AG10803 (cell line): Measurements from ENCODE around the gene DRAP1.

Experiments
- DNase-seq: peaks from one replicate; pipeline ENCODE4 v3.0.0; 2010; ENCODE audit warnings: low read depth
- H3K4me3 ChIP-seq: 2 replicates; pipeline ENCODE4 v1.5.1; 2011; ENCODE audit warnings: mild to moderate bottlenecking, low read length, control low read depth
- TF ChIP-seq, protein P1 (sequence below): conservative IDR thresholded peaks from 2 replicates; pipeline ENCODE4 v1.5.1; 2011; ENCODE audit warnings: mild to moderate bottlenecking, low read length, control low read depth, inconsistent platforms

Gene DRAP1

DNA sequence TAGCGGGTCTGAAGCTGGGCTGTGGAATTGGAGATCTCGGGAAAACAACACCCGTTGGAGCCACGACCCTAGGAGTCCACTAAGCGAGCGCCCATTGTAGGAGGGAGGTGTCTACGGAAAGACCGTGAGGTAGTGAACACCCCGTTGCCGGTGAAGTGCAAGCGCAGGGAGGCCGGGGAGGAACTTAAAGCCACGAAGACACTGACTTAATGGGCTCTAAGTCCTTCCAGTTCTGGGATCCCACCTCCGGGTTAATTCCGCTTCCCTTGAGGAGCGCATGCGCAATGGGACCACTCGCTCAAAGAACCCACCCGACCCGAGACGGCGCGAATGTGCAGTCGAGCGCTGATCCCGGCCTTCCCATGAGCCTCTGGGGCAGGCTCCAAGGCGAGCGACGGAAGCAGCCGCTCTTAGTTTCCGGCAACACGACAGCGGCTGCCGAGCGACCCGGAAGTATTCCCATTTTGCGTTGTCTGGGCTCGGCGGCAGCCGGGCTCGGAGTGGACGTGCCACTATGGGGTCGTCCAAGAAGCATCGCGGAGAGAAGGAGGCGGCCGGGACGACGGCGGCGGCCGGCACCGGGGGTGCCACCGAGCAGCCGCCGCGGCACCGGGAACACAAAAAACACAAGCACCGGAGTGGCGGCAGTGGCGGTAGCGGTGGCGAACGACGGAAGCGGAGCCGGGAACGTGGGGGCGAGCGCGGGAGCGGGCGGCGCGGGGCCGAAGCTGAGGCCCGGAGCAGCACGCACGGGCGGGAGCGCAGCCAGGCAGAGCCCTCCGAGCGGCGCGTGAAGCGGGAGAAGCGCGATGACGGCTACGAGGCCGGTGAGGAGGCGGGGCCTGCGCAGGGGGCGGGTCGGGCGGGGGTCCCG is 42.3 kb downstream of the DRAP1 start, which contains the start of gene SART1:
SART1 (plus strand) TSS at position 468 of the 874 bp plus-strand sequence; CDS start at position 515, 47 bp downstream.
- peak within 1 kb of the TSS; percentile 92 for H3K4me3 ChIP-seq

DNA sequence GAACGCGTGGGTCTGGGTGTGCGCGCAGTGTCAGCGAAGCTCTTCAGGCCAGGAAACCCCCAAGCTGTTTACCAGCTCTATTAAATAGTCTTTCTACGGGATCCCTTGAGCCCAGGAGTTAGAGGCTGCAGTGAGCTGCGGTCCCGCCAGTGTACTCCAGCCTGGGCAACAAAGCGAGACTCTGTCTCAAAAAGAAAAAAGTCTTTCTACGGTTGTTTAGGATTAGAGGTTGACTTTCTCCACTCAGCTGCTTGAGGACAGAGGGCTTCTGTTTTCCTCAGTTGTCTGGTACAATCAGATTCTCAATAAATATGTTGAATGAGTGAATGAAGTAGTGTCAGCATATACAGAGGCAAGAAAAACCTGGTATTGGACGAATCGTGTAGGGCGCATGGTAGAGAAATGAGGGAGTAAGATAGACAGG is 42.9 kb downstream of the DRAP1 start:
- TF ChIP-seq, protein P1, sequence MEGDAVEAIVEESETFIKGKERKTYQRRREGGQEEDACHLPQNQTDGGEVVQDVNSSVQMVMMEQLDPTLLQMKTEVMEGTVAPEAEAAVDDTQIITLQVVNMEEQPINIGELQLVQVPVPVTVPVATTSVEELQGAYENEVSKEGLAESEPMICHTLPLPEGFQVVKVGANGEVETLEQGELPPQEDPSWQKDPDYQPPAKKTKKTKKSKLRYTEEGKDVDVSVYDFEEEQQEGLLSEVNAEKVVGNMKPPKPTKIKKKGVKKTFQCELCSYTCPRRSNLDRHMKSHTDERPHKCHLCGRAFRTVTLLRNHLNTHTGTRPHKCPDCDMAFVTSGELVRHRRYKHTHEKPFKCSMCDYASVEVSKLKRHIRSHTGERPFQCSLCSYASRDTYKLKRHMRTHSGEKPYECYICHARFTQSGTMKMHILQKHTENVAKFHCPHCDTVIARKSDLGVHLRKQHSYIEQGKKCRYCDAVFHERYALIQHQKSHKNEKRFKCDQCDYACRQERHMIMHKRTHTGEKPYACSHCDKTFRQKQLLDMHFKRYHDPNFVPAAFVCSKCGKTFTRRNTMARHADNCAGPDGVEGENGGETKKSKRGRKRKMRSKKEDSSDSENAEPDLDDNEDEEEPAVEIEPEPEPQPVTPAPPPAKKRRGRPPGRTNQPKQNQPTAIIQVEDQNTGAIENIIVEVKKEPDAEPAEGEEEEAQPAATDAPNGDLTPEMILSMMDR = no peak
- H3K4me3 ChIP-seq = peak overlapping the region; percentile 92
- DNase-seq = no peak

More for the DNA sequence above, 42.3 kb downstream of the DRAP1 start, which contains the start of gene SART1:
- peak; percentile 96 for DNase-seq
- TF ChIP-seq, protein P1 = no peak

DNA sequence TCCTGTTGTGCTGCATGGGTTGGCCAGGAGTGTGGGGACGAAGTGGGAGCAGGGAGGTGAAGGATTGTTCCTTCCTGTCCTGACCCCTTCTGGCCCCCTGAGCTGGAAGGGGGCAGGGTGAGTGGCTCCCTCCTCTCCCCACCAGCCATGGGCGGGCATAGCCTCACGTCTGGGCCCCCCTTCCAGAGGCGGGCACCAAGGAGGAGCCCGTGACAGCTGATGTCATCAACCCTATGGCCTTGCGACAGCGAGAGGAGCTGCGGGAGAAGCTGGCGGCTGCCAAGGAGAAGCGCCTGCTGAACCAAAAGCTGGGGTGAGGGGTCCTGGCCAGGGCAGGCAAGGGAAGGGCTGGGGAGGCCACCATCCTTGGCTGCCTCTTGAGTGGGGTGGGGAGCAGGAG is 45.7 kb downstream of the DRAP1 start:
- no peak overlapping the region for H3K4me3 ChIP-seq
- DNase-seq = no peak
- TF ChIP-seq, protein P1 = no peak

DNA sequence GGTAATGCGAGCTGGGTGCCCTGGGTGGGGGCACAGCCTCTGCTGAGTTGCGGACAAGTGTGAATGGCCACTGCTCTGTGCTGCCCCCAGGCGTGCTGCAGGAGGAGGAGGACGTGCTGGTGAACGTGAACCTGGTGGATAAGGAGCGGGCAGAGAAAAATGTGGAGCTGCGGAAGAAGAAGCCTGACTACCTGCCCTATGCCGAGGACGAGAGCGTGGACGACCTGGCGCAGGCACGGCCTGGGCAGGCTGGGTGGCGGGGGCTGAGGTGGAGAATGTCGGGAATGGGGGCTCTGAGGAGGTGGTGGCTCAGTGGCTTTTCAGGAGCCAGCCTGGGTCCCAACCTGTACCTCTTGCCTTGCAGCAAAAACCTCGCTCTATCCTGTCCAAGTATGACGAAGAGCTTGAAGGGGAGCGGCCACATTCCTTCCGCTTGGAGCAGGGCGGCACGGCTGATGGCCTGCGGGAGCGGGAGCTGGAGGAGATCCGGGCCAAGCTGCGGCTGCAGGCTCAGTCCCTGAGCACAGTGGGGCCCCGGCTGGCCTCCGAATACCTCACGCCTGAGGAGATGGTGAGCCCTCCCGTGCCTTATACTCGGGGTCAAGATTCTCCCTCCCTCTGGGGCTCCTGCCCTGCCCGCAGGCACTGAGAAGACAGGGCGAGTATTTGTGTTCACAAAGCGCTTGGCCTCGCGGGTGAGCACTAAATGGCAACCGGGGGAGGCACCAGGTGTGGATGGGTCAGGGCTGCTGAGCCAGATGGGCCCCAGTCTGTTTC is 46.9 kb downstream of the DRAP1 start:
- H3K4me3 ChIP-seq = no peak overlapping the region
- TF ChIP-seq, protein P1 = no peak
- DNase-seq = no peak

DNA sequence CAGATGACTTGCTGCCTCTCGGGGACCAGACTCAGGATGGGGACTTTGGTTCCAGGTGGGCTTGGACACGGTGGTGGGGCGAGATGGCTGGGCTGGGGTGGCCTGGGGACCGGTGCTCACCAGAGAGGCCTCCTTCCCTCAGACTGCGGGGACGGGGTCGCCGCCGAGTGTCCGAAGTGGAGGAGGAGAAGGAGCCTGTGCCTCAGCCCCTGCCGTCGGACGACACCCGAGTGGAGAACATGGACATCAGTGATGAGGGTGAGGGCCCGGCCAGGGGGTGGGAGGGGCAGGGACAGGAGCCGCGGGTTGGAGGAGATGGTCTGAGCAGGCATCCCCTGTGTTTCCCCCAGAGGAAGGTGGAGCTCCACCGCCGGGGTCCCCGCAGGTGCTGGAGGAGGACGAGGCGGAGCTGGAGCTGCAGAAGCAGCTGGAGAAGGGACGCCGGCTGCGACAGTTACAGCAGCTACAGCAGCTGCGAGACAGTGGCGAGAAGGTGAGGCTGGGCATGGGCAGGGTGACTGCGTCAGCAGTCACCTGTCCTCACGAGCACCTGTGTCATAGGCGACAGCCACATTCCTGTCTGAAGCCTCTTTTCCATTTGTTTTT is 48.2 kb downstream of the DRAP1 start:
- no peak for DNase-seq
- H3K4me3 ChIP-seq = no peak overlapping the region
- TF ChIP-seq, protein P1 = no peak

DNA sequence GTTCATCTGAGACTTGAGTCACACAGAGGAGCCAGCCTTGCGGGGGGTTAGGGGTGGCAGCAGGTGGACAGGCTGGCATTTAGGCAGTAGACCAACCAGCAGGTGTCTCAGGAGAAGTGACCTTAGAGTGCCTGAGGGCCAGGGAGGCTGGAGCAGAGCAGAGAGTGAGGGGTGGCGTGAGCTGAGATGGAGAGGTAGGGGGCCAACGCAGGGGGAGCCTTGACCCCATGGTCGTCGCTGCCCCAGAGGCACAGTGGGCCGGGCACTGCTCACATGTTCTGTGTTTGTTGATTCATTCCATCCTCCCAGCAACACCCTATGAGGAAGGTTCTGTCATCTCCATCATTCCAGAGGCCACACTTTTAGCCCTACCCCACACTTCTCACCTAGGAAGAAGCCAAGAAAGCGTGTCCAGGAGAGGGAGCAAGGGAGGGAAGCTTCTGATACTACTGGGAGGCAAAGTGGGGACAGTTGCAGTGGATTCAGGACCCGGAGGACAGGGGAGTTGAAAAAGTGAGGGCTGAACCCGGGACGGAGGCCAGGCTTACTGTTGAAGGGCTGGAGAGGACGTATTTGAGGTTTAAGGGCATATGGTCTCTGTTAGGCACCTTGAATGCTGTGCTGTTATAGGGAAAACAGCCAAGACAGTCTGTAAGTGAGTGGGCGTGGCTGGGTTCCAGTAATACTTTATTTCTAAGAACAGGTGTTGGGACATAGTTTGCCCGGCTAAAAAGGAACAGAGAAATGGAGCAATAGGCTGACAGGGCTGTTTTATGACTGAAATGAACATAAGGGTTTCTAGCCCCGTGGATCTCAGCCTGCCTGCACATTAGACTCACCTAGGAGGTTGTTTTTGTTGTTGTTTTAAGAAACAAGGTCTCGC is 49.6 kb downstream of the DRAP1 start:
- TF ChIP-seq, protein P1 = no peak
- no peak overlapping the region for H3K4me3 ChIP-seq
- DNase-seq = no peak
